Measurements from ENCODE around the gene TTYH2.
"Not testable (repeated sequence)": the region's sequence is repeated elsewhere in the genome, so short reads cannot be mapped to it uniquely, and the experiment has no call there.

TTYH2 gene

GRCh38 chr17:74212913-74213791 is at the start of gene TTYH2:
TTYH2 (plus strand) TSS chr17:74213571; CDS start chr17:74213588, 17 bp downstream.
- FAIRE-seq = no peak

GRCh38 chr17:74163836-74164235 is 49.5 kb upstream of the TTYH2 start:
- DNase-seq (ENCODE audit: insufficient read length, low spot score) (no peak), FAIRE-seq (no peak)

More at GRCh38 chr17:74212913-74213791, at the start of gene TTYH2:
- peak; percentile 91 for DNase-seq (ENCODE audit: insufficient read length, low spot score)

- DNase-seq (ENCODE audit: insufficient read length, low spot score) (no peak), FAIRE-seq (no peak)
These were observed 48.8 kb upstream of the TTYH2 start for GRCh38 chr17:74164446-74165045.

GRCh38 chr17:74165797-74166365 is 47.5 kb upstream of the TTYH2 start:
- DNase-seq (ENCODE audit: insufficient read length, low spot score) (no peak), FAIRE-seq (no peak)

- no peak for DNase-seq (ENCODE audit: insufficient read length, low spot score)
These were observed 42.4 kb upstream of the TTYH2 start for GRCh38 chr17:74170924-74171323.

GRCh38 chr17:74172700-74173099 is 40.7 kb upstream of the TTYH2 start:
- DNase-seq (ENCODE audit: insufficient read length, low spot score) (no peak), FAIRE-seq (no peak)

More at GRCh38 chr17:74170924-74171323, 42.4 kb upstream of the TTYH2 start:
- no peak for FAIRE-seq

- FAIRE-seq = no peak
- DNase-seq (ENCODE audit: insufficient read length, low spot score) = peak; percentile 81
These were observed 36.8 kb upstream of the TTYH2 start for GRCh38 chr17:74176546-74177001.

- no peak for DNase-seq (ENCODE audit: insufficient read length, low spot score)
- no peak for FAIRE-seq
These were observed 36.3 kb upstream of the TTYH2 start for GRCh38 chr17:74177018-74177450.

- no peak for DNase-seq (ENCODE audit: insufficient read length, low spot score)
- FAIRE-seq = no peak
These were observed 33.8 kb upstream of the TTYH2 start for GRCh38 chr17:74179576-74179975.

GRCh38 chr17:74180336-74180735 is 33.0 kb upstream of the TTYH2 start:
- no peak for FAIRE-seq
- DNase-seq (ENCODE audit: insufficient read length, low spot score) = no peak

GRCh38 chr17:74181341-74181740 is 32.0 kb upstream of the TTYH2 start:
- DNase-seq (ENCODE audit: insufficient read length, low spot score) (no peak), FAIRE-seq (no peak)

- FAIRE-seq (no peak), DNase-seq (ENCODE audit: insufficient read length, low spot score) (no peak)
These were observed 31.2 kb upstream of the TTYH2 start for GRCh38 chr17:74182041-74182723.

- DNase-seq (ENCODE audit: insufficient read length, low spot score) (no peak), FAIRE-seq (no peak)
These were observed 30.0 kb upstream of the TTYH2 start for GRCh38 chr17:74183411-74183810.

GRCh38 chr17:74185571-74186185 is 27.7 kb upstream of the TTYH2 start:
- FAIRE-seq (no peak), DNase-seq (ENCODE audit: insufficient read length, low spot score) (no peak)

- DNase-seq (ENCODE audit: insufficient read length, low spot score) = no peak
- peak; percentile 96 for FAIRE-seq
These were observed 26.9 kb upstream of the TTYH2 start for GRCh38 chr17:74186498-74186897.

GRCh38 chr17:74187761-74188160 is 25.6 kb upstream of the TTYH2 start:
- FAIRE-seq = no peak
- no peak for DNase-seq (ENCODE audit: insufficient read length, low spot score)

GRCh38 chr17:74188687-74189086 is 24.7 kb upstream of the TTYH2 start:
- DNase-seq (ENCODE audit: insufficient read length, low spot score); FAIRE-seq: not testable (repeated sequence)

GRCh38 chr17:74190154-74190553 is 23.2 kb upstream of the TTYH2 start:
- DNase-seq (ENCODE audit: insufficient read length, low spot score) (peak; percentile 67), FAIRE-seq (peak; percentile 78)

GRCh38 chr17:74190807-74191406 is 22.5 kb upstream of the TTYH2 start:
- DNase-seq (ENCODE audit: insufficient read length, low spot score) = no peak
- no peak for FAIRE-seq

Measured in HTR-8/SVneo (cell line).